Natural killer cell (primary cell): ENCODE data around the gene FGGY. TPM values are rescaled to one million over a fixed set of nuclear protein-coding genes. Genes with fewer than 3 reads are reported as not detected.
"Not testable (repeated sequence)": the region's sequence is repeated elsewhere in the genome, so short reads cannot be mapped to it uniquely, and the experiment has no call there.

Experiments used
- ATAC-seq, 3 donors: fragments of 150-1000 bp in 2 of 3; fragments of 200-7000 bp in 1 of 3; cut with Tn5 transposase; 1 replicate in 1 of 3; 2 replicates in 2 of 3; pipeline ENCODE4 v1.10.0; 2021; ENCODE audit warnings: mild to moderate bottlenecking in 2 of 3, moderate library complexity in 2 of 3
- DNase-seq, 2 donors: peaks; one replicate each; pipeline versions ENCODE4 v3.0.0 to v3.0.0-alpha.2; 2013 to 2021; ENCODE audit warnings: mixed read lengths in 1 of 2
- H3K27ac ChIP-seq: one replicate; pipeline ENCODE4 v1.5.1; 2013; ENCODE audit warnings: mild to moderate bottlenecking, low read length
- H3K27me3 ChIP-seq: one replicate; pipeline ENCODE4 v1.6.1; 2013; ENCODE audit warnings: low read length; ENCODE audit not compliant: control insufficient read depth, insufficient read depth
- H3K36me3 ChIP-seq: one replicate; pipeline ENCODE4 v1.6.1; 2013; ENCODE audit warnings: low read length; ENCODE audit not compliant: control insufficient read depth, insufficient read depth
- H3K4me1 ChIP-seq: one replicate; pipeline ENCODE4 v1.6.1; 2013; ENCODE audit warnings: low read length; ENCODE audit not compliant: control insufficient read depth, insufficient read depth
- H3K4me3 ChIP-seq: one replicate; pipeline ENCODE4 v1.5.1; 2013; ENCODE audit warnings: low read length
- H3K9me3 ChIP-seq: one replicate; pipeline ENCODE4 v1.6.1; 2013; ENCODE audit warnings: low read length; ENCODE audit not compliant: control insufficient read depth, insufficient read depth
- H3K27ac Mint-ChIP-seq, 2 donors: one replicate each; pipeline ENCODE4 v1.8.0; 2022; ENCODE audit warnings: mild to moderate bottlenecking in 2 of 2, mixed read lengths in 2 of 2, moderate library complexity in 1 of 2
- H3K27me3 Mint-ChIP-seq, 2 donors: one replicate each; pipeline ENCODE4 v1.8.0; 2022; ENCODE audit warnings: low read depth in 2 of 2, mixed read lengths in 2 of 2
- H3K36me3 Mint-ChIP-seq: one replicate; pipeline ENCODE4 v1.8.0; 2022; ENCODE audit warnings: mixed read lengths
- H3K4me1 Mint-ChIP-seq, 2 donors: one replicate each; pipeline ENCODE4 v1.8.0; 2022; ENCODE audit warnings: mixed read lengths in 2 of 2
- H3K4me3 Mint-ChIP-seq: one replicate; pipeline ENCODE4 v1.8.0; 2022; ENCODE audit warnings: mild to moderate bottlenecking, moderate library complexity, mixed read lengths
- H3K9me3 Mint-ChIP-seq, 2 donors: one replicate each; pipeline ENCODE4 v1.8.0; 2022; ENCODE audit warnings: mixed read lengths in 2 of 2
- WGBS: methylation state at CpG from one replicate; pipeline ENCODE4 v1.1.7; 2013; ENCODE audit warnings: missing lambda C conversion rate; ENCODE audit not compliant: insufficient coverage; 5-methylcytosine and 5-hydroxymethylcytosine counted together
- intact Hi-C: fragments of 100-400 bp; cut with micrococcal nuclease; formaldehyde crosslinking; loops from one replicate; pipeline ENCODE4 v1.14.2; 2022
- total RNA-seq, 4 donors: library from RNA; stranded (reverse); fragments of 120-200 nt in 1 of 4; gene quantifications; one replicate each; pipeline versions ENCODE4 v1.2.3 to v1.2.4, GENCODE V29; 2013 to 2022
- TF ChIP-seq, protein P1 (sequence below): fragments of 200-600 bp; IDR thresholded peaks from one replicate; pipeline ENCODE4 v1.8.0; 2022; ENCODE audit warnings: antibody characterized with exemption

Gene FGGY
- total RNA-seq, 3 donors from 2014 or later (not counting 1 experiment from before 2014, with no cell fraction given), result 21.8 to 31.5 (median 21.8) TPM

DNA sequence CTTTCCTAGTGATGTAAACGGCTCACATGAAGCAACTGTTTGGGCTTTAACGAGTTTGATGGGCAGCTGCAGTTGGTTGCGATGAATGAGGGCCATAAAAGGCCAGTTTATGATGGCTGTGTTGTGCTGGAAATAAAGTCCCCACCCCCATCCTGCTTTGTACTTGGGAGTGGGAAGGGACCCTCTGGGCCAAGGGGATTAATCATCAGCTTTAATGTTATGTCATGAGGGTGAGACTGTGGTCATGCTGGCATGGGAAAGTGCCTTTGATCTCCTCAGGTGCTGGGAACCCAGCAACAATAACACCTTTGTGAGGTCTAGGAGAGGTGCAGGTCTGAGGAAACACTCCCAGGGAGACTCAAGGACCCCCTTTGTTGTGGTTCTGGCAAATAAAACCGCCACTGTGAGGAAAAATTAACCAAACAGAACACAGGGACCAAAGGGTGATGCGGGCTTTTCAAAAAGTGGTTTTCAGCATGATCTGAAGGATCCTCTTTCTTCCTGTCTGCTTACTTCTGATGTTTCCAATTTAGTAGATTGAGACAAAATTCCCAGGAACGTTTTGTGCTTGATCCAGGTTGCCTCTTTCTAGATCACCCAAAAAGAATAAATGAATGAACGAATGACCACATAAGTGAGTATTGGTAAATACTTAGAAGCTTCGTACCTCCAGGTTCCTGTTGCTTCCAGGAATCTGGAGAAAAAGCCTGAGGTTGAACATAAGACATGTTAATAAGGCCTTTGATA, 260.1 kb downstream of the FGGY start:
- DNase-seq (no peak), ATAC-seq (no peak)
- H3K9me3 Mint-ChIP-seq, result peaks cover 5 to 13% of the 10 kb centered on the region in 2 donors
- Histone ChIP-seq H3K27me3 (no peaks in the 10 kb centered on the region), H3K36me3 (no peaks in the 10 kb centered on the region), H3K4me1 (peaks cover 5% of the 10 kb centered on the region), H3K27ac (no peak overlapping the region), H3K4me3 (no peak overlapping the region), H3K9me3 (peaks cover 15% of the 10 kb centered on the region)
- TF ChIP-seq, protein P1, sequence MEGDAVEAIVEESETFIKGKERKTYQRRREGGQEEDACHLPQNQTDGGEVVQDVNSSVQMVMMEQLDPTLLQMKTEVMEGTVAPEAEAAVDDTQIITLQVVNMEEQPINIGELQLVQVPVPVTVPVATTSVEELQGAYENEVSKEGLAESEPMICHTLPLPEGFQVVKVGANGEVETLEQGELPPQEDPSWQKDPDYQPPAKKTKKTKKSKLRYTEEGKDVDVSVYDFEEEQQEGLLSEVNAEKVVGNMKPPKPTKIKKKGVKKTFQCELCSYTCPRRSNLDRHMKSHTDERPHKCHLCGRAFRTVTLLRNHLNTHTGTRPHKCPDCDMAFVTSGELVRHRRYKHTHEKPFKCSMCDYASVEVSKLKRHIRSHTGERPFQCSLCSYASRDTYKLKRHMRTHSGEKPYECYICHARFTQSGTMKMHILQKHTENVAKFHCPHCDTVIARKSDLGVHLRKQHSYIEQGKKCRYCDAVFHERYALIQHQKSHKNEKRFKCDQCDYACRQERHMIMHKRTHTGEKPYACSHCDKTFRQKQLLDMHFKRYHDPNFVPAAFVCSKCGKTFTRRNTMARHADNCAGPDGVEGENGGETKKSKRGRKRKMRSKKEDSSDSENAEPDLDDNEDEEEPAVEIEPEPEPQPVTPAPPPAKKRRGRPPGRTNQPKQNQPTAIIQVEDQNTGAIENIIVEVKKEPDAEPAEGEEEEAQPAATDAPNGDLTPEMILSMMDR, result no peak
- intact Hi-C loops, result no loop called here
- 92% methylated on average over 8 of the region's 8 CpGs for WGBS
- no peak overlapping the region for H3K4me3 Mint-ChIP-seq
- peaks cover 18% of the 10 kb centered on the region for H3K36me3 Mint-ChIP-seq
- peaks cover 15 to 17% of the 10 kb centered on the region in 2 donors for H3K4me1 Mint-ChIP-seq
- no peaks in the 10 kb centered on the region for H3K27me3 Mint-ChIP-seq
- H3K27ac Mint-ChIP-seq, result no peak overlapping the region

DNA sequence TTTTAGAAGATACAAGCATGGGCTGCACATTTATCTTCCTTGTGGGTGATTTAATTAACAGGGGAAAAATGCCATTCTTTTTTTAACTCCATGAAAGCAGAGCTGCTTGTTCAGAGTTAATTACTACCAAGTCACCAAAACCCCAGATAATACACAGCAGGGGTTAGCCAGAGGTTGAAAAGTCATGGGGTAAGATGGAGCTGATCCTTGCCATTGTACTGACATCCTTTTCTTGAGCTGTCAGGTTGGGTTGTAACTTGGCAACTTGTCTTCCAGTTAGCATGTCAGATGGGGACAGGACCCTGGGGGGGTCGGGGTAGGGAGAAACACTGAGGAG, 260.6 kb downstream of the FGGY start:
- intact Hi-C loops, result no loop called here
- H3K27me3 ChIP-seq, result no peaks in the 10 kb centered on the region
- TF ChIP-seq, protein P1, result no peak
- peaks cover 5 to 13% of the 10 kb centered on the region in 2 donors for H3K9me3 Mint-ChIP-seq
- peaks cover 5% of the 10 kb centered on the region for H3K4me1 ChIP-seq
- WGBS, result 80% methylated on average over 1 of the region's 1 CpG
- H3K27me3 Mint-ChIP-seq, result no peaks in the 10 kb centered on the region
- H3K36me3 ChIP-seq, result no peaks in the 10 kb centered on the region
- ATAC-seq, result no peak
- H3K4me1 Mint-ChIP-seq, result peaks cover 15 to 17% of the 10 kb centered on the region in 2 donors
- no peak for DNase-seq
- peaks cover 18% of the 10 kb centered on the region for H3K36me3 Mint-ChIP-seq
- no peak overlapping the region for H3K4me3 ChIP-seq
- no peak overlapping the region for H3K27ac ChIP-seq
- H3K27ac Mint-ChIP-seq, result no peak overlapping the region
- no peak overlapping the region for H3K4me3 Mint-ChIP-seq
- peaks cover 15% of the 10 kb centered on the region for H3K9me3 ChIP-seq

DNA sequence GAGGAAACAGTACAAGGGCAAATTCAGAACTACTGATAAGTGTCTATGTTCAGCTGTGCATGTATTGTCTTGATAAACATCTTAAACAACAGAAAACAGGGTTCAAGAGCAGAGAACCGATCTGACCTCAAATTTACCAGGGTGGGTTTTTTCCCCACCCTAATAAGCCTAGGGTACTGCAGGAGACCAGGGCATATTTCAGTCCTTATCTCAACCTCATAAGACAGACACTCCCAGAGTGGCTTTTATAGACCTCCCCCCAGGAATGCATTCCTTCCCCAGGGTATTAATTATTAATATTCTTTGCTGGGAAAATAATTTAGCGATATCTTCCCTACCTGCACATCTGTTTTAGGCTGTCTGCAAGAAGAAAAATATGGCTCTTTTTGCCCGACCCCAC, 261.7 kb downstream of the FGGY start:
- Mint-ChIP-seq H3K9me3 (peaks cover 5 to 13% of the 10 kb centered on the region in 2 donors), H3K4me1 (peaks cover 15 to 17% of the 10 kb centered on the region in 2 donors), H3K36me3 (peaks cover 18% of the 10 kb centered on the region)
- 90% methylated on average over 3 of the region's 3 CpGs for WGBS
- H3K27me3 Mint-ChIP-seq, H3K4me3 ChIP-seq, H3K27me3 ChIP-seq, ATAC-seq, intact Hi-C loops, H3K36me3 ChIP-seq, H3K27ac Mint-ChIP-seq, H3K4me3 Mint-ChIP-seq, H3K4me1 ChIP-seq, DNase-seq, H3K27ac ChIP-seq: not testable (repeated sequence)
- peaks cover 15% of the 10 kb centered on the region for H3K9me3 ChIP-seq

DNA sequence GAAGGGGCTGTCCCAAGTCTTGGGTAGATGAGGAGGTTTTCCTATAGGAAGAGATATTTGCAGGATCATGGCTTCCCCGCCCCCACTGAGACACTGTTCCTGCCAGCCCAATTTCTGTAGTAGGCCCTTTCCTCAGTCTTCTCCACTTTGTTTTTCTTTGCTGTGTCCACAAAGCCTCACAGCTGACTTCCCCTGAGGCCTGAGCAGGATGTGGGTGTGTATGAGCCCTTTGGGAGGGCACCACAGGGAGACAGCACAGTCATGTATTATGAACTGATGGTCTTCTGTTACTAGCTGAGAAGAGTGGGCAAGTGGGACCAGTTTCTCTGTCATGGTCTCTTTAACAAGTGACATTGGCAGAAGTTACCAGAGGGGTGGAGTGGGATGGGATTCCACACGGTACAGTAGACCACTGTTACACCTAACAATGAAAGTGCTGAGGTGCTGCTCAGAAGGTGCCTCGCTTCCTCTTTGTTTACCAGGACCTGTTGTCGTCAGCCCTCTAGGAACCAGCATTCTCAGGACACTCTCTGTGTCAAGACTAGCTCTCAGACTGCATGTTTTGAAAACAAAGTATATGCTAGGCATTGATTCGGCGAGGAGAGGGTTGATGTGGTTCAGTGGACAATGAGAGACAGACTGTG, 264.0 kb downstream of the FGGY start:
- ATAC-seq, result peak in 2 of 3 donors; percentile 44 to 60
- H3K27me3 Mint-ChIP-seq, result no peaks in the 10 kb centered on the region
- no peak overlapping the region for H3K4me3 Mint-ChIP-seq

More for the DNA sequence above, 264.0 kb downstream of the FGGY start:
- TF ChIP-seq, protein P1, result no peak
- H3K27ac Mint-ChIP-seq, result peak overlapping the region in 1 of 2 donors; percentile 48
- no peaks in the 10 kb centered on the region for H3K27me3 ChIP-seq
- intact Hi-C loops, result no loop called here
- peaks cover 5% of the 10 kb centered on the region for H3K4me1 ChIP-seq
- peaks cover 15% of the 10 kb centered on the region for H3K9me3 ChIP-seq
- DNase-seq, result no peak
- peaks cover 10% of the 10 kb centered on the region for H3K36me3 Mint-ChIP-seq
- H3K27ac ChIP-seq, result no peak overlapping the region
- WGBS, result 78% methylated on average over 6 of the region's 6 CpGs
- H3K4me1 Mint-ChIP-seq, result peaks cover 15 to 17% of the 10 kb centered on the region in 2 donors
- no peaks in the 10 kb centered on the region for H3K36me3 ChIP-seq
- H3K4me3 ChIP-seq, result no peak overlapping the region
- H3K9me3 Mint-ChIP-seq, result peaks cover 5 to 13% of the 10 kb centered on the region in 2 donors
